GM19463 (cell line): ENCODE measurements around the gene LHFPL6.
"Not testable (repeated sequence)": the region's sequence is repeated elsewhere in the genome, so short reads cannot be mapped to it uniquely, and the experiment has no call there.

Experiments
- ATAC-seq: cut with Tn5 transposase; IDR thresholded peaks from one replicate; pipeline ENCODE4 v1.9.1; 2021; ENCODE audit warnings: mild to moderate bottlenecking, moderate library complexity; ENCODE audit not compliant: unreplicated experiment

Gene LHFPL6

DNA sequence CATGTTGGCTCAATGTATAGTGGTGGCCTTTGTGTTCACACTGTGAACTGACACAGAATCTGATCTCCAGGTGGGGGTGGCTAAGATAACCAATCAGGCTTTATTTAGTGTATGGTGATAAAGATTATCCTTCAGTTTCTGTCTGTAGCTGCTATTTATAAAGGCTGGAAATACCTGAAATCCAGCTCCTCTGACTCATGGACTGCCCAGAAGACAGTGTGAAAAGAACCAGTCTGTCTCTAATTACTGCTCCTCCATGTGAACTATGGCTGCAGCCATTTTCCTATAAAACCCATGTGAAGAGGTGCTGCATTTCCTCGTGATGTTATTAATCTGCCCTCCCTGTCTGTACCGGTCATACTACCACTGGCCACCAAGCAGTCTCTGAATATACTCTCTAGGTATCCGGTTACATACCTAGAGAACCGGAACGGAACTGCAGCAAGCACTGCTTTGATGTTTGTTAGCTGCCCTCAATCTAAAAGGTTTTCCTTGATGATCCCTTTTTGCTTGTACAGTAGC lies 238.0 kb downstream of the LHFPL6 start:
- ATAC-seq, result no peak

DNA sequence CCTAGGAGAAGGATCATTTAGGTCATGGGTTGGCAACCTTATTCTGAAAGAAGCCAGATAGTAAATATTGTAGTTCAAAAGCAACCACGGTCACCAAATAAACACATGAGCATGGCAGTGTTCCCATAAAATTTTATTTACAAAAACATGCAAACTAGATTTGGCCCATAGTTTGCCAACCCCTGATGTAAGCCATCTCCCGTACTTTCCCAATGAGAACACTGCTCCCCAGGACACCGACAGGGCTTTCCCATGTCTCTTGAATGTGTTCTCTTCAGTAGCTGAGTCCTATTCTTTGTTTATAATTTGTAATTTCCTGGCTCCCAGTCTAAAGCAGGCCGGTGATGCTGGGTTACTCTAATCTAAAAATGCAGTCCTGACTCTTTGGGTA lies 239.6 kb downstream of the LHFPL6 start:
- no peak for ATAC-seq

DNA sequence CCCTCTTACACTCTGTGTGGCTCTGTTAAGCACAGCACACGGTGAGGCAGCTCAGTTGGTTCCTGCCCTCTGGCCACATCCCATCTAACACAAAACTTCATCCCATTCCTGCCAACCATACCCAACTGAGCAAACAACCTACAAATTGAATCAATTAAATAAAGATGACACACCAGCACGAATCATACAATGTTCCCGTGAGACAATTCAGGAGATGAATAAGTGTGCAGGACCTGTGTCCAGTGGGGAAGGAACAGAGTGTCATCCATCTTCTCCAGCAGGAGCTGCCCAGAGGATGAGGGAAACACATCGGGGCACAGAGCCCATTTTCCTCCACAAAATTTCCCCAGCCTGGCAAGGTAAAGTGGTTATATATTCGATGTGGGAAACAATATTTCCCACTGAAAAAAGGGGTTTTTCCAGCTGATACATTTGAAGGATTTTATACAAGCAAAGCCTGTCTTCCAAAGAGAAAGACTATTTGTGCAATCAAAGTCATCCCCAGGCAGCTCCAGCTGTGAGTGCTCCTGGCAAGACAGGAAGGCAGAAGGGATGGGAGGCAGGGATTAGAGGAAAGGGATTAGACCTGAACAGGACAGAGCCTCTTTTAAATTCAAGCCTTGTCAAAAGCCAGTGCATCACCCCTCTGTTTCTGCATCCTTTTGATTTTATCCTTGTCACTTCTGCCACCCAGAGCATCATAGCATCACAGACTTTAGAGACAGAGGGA lies 240.2 kb downstream of the LHFPL6 start:
- no peak for ATAC-seq

DNA sequence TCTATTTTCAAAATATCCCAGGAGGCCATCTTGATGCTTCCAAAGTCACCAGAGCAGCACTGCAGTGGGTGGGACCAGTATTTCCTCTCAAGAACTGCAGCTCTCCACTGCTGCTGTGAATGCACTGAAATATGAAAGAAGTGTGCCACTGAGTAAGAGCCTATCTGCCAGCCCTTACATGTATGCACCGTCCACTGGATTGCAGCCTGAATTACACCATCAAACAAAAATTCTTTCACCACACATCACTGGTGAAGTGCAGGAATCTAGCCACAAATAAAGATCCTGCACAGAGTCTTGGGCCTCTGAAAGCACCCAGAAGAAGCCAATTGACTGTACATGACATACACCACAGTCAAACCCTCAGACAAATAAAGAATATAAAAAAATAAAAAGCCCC lies 249.0 kb downstream of the LHFPL6 start:
- no peak for ATAC-seq

DNA sequence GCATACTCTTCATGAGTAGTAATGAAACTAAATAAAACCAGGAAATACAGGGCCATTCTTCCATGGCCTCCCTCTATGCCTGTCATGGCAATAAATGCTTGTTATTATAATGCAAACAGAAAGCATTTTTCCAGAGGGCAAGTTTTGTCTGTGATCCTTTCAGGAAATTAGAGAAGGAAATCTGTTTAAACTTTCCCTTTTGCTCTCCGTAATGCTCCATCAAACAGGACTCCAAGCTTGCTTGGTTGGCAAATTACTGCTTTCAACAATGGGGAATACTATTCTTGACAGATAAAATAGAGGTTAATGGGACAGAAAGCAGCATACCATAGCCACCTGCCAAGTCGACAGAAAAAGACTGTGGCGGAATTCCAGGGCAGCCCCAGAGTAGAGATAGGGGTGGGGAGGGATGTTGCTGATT lies 252.5 kb downstream of the LHFPL6 start:
- ATAC-seq, result no peak

DNA sequence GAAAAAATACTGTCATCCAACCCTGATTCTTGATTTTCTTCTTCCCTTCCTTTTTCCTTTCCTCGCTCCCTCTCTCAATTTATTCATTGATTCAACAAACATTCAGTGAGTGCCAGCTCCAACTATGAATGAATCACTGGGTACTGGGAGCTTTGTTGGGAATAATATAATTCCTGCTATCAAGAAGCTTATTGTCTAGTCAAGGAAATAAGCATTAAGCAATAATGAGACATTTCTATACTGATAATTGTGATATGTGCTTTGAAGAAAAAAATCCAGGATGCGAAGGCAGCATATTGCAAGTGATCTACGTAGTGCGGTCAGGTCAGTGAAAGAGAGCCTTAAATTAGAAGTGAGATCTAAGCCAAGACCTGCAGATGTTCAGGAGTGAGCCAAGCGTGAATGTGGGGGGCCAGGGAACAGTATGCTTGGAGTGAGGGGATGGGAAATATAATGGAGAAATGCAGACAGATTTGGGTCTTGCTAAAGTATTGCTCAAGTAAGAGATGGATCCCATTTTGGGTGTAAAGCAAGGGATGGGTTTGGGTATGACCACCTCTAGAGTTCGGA lies 253.5 kb downstream of the LHFPL6 start:
- no peak for ATAC-seq

DNA sequence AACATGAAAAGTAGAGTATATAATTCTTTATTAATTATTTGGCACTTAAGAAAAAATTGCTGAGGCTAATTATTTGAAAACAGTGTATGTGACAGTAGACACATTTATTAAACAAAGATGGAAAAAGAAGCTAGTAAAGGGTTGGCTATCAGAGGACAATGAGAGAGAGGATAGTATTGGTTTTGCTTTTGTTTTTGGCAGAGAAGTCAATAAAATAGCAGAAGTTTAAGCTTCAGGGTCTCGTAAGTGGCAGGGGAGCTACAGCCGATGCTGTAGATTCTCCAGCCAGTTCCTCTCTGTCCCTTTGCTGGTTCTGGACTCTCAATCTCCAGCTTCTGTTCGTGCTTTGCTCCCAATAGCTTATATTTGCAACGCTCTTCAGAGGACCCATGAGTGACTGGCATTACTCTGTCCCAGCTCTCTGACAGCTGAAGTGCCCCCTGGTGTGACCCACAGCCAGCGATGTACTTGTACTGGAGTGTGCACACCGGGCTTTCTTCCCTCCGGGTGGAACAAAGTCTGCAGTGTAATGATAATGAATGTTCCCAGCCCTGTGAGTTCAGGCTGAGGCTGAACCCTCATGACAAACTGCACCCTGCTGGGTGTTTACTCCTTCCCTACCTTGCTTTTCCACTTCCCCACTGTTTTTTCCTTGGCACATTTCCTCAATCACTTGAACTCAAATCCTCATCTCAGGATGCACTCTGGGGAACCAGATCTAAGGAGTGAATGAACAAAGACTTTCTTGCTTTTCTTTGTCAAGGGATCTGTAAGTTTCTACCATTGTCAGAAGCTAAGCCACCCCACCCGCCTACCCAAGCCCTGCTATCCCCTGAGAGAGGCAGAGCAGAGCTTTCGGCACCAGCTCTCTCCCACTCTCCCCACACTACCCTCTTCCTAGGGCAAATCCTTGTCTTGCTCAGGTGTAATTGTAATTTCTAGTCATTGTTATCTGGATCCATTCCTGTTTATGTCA lies 254.8 kb downstream of the LHFPL6 start:
- ATAC-seq, result no peak

DNA sequence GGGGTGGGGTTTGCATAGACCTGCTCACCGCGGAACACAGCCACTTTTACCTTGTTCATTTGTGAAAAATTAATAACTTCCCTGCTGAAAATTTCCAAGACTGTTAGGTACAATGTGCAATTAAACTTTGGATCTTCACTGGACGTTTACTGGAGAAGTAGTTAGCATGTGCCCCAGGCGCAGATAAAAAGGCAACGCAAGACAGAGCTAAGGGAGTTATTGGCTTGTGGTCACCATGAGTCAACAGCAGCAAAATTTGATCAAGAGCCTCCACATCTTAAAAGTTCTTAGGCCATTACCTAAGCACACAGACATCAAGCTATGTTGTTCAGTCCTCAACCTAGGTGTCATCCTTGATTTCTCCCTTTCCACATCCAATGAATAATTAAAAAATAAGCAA lies 257.0 kb downstream of the LHFPL6 start:
- ATAC-seq, result no peak

DNA sequence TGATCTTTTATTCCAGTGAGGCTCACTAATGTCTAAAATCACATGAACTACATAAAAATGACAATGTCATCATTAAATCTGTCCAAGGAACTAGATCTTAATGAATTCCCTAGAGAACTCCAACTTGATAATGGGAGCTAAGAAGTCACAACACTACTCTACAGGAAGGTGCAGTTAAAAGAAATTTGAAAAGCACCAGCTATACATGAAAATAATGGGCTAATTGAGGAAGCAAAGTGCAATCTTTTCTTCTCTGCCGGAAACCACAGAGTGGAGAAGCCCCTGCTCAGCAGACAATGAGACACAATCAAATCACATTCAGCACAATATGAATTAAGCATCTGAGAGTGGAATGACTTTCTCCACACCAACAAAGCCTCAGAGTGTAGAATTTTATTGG lies 261.7 kb downstream of the LHFPL6 start:
- ATAC-seq, result no peak

DNA sequence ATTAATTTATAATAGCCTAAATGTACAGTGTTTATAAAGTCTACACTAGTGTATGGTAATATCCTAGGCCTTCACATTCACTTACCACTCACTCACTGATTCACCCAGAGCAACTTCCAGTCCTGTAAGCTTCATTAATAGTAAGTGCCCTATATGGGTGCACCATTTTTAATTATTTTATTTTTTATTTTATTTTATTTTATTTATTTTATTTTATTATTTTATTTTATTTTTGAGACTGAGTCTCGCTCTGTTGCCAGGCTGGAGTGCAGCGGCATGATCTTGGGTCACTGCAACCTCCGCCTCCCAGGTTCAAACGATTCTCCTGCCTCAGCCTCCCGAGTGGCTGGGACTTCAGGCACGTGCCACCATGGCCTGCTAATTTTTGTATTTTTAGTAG lies 264.9 kb downstream of the LHFPL6 start:
- not testable (repeated sequence) for ATAC-seq

DNA sequence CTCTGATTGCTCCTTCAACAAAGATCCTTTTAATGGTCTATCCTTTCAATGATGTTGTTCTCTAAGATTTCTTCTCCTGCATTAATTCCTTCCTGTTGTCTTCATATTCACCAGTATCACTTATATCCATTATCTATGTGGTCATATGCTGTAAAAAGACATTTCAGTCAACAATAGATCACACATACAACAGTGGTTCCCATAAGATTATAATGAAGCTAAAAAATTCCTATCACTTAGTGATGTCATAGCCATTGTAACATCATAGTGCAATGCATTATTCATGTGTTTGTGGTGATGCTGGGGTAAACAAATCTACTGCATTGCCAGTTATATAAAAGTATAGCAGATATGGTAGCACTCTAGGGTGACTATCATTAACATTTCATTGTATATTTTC lies 266.1 kb downstream of the LHFPL6 start:
- no peak for ATAC-seq

DNA sequence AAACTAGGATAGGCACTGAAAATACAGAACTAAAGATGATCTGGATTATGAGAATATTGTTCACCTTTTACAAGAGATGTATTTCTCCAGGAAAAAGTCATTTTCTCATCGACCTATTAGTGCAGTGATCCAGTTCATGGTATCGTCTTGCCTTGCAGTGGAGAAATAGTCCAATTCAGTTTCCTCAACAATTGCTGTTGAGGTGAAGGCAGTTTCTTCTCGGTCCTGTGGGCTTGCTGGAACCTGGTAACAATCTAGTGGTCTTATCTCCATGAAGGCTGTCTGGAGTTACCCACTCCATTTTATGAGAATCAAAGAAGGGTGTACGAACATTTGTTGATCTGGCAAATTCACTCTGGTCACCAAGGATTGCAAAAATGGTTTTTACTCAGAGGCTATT lies 266.8 kb downstream of the LHFPL6 start:
- no peak for ATAC-seq

DNA sequence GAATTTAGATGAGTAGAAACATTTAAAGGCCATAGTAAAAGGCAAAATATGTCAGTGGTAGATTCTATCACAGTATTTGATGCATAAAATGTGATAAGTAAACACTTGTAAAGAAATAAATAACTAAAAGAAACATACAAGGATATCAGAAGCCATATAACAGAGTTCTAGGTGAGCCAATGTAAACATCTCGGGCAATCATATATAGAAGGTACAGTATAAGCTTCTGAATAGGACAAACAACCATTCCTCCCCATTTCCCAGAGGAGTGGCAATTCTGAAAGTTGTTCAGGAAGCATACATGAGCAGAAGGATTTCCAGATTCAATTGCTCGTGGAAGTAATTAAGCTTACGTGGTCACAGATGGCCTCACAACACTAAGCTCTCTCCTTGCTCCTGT lies 267.3 kb downstream of the LHFPL6 start:
- ATAC-seq, result no peak

DNA sequence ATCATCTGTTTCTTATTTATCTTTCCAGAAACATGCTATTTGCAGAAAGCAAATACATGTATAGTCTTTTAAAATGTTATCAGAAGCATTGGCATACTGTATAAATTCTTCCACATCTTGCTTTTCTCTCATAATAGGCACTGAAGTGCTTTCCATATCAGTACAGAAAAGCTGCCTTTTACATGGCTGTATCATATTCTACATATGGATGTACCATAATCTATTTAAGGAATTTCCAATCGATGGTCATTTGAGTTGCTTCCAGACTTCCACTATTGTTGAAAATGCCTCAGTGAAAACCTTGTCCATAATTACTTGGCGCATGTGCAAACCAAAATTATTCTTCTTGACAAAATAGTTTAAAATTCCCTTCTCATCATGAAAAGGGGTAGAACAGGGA lies 272.5 kb downstream of the LHFPL6 start:
- ATAC-seq, result no peak

DNA sequence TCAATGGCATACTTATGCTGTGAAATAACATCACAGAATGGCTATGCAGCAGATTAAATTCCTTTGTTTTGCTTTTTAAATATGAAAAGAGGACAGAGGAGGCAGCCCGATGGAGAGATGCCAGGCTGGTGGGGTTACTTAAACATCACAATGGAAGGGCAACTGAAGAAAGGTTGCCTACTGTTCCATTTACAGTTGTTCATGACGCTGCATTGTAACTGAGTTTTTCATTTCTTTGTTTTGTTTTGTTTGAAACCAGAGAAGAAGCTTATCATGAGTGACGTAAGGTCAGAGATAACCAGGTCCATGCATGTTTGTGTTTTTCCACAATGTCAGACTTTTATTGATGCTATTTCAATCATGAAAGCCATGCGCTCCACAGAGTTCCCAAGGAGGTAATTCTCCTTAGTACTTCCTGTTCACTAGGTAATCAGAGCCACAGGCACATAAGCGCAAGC lies 273.8 kb downstream of the LHFPL6 start:
- no peak for ATAC-seq

DNA sequence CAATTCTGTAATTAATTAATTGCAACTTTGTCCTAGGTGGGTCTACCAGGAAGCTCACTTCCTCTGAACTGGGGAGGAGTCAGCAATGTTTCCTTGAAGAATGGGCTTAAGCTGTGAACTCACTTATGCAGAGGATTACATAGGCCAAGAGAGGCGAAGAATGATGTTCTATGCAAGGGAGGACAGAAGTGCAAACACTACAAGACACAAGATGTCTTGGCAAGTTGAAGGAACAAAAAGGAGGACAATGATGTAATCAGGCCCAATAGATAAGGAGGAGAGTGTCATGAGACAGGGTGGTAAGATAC lies 275.9 kb downstream of the LHFPL6 start:
- no peak for ATAC-seq

DNA sequence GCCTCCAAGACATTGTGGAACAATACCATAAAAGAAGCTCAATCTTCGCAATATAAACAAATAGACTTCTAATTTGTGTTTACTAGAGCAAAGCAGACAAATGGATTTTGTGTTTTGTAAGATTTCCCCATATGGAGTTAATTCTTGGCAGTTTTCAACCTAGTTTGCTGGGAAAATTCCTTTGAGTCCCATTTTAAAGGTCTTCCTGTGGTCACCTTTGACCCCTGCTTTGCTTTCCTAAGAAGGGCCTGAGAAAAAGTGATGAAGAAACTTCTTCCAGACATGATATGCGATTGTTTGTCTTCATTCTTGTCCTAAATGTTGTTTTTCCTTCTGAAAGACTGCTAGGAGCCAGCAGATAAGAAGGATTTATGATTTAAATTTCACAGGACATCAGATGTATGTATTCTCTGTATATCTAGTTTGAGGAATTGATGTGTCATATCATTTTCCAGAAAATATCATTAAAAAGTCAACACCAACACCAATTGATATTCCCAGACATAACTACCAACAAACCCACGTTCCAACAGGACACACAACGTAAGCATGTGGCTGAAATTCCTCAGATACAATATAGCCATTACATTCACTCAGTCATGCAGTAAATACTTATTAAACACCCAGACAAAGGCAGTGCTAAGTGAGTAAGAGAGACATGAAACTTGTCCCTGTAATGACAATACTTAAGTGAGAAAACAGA lies 276.4 kb downstream of the LHFPL6 start:
- no peak for ATAC-seq

DNA sequence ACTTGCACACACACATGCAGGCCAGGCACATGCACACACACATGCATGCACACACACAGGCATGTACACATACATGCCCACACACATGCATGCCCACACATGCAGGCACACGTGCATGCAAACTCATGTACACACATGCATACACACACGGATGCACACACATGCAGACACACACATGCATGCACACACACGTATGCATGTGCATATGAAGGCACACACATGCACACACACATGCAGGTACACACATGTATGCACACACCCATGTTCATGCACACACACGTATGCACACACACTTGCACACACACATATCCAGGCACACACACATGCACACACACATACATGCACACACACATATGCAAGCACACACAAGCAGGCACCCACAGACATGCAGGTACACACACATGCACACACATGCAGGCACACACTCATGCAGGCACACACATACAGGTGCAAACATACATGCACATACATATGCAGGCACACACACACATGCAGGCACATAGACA lies 278.1 kb downstream of the LHFPL6 start:
- ATAC-seq, result no peak

DNA sequence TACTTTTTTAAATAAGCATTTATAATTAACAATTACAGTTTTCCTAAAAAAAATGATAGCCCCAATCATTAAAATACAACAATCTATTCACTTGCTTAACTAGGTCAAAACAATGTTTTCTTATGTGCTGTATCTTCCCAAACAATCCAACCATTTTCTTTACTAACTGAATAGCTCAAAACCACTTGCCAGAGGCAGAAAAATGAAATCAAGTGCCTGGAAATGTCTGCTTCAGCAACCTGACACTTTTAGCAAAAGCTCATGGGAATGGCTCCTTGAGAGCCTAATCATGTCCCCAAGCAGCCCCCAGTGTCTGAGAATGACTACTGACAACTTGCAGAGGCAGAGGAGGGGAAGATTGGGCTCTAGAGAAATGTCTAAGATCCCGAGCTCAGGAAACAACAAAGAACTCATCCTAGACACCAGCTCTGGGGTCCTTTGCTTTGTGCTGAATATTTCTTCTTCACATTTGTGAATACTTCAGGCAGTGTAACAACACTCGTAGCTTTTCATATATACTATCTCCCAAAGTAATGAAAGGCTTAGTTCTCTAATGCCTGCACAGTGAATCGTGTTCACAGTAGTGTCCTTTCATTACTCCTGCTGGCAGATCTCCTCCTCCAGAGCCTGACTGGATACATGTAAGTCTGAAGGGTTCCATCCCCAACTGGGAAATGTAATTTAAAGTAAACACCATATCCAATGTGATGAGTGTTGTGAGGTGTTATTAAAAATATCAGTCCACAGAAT lies 280.0 kb downstream of the LHFPL6 start:
- ATAC-seq, result no peak

DNA sequence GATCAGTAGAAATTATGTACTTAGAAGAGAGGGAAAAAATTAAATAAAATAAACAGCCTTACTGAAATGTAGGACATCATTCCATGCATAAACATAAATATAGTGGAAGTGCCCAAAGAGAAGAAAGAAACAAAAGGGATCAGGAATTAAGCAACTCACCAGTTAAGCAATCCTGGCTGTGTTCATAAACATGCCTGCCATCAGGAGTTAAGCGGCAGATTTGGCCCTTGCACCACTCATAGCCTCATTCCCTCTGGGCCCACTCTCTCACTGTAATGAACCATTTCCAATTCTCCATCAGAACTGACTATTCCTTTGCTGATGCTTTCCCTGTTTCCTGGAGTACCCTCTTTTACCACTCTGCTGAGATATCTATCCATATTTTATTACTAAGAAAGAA lies 281.4 kb downstream of the LHFPL6 start:
- ATAC-seq, result no peak
